Transverse colon (tissue), 4 donors: Measurements from ENCODE around the gene RETREG1.

Experiments
- EP300 ChIP-seq: sonication (generic); formaldehyde crosslinking; IDR thresholded peaks from one replicate; pipeline ENCODE4 v1.6.1; 2017; ENCODE audit warnings: antibody characterized with exemption, low read depth
- POLR2A ChIP-seq: fragments of 450-650 bp; IDR thresholded peaks from one replicate; pipeline ENCODE4 v1.6.1; 2016; ENCODE audit warnings: antibody characterized with exemption, mild to moderate bottlenecking, moderate library complexity
- POLR2AphosphoS5 ChIP-seq, 3 donors: sonication (generic); formaldehyde crosslinking; IDR thresholded peaks; one replicate each; pipeline ENCODE4 v1.6.1; 2016; ENCODE audit warnings: antibody characterized with exemption in 3 of 3
- TF ChIP-seq, protein P1 (sequence below), 5 experiments: fragments of 200-600 bp in 3 of 5; fragments of 450-650 bp in 2 of 5; sonication (generic) in 3 of 5; IDR thresholded peaks; 1 replicate in 2 of 5; 2 replicates in 3 of 5; pipeline ENCODE4 v1.5.1; 2016 to 2017; ENCODE audit warnings: antibody characterized with exemption in 5 of 5, inconsistent platforms in 3 of 5, mild to moderate bottlenecking in 2 of 5, moderate library complexity in 1 of 5

GRCh38 chr5:16547200-16547842, 69.5 kb downstream of the RETREG1 start:
- TF ChIP-seq, protein P1, sequence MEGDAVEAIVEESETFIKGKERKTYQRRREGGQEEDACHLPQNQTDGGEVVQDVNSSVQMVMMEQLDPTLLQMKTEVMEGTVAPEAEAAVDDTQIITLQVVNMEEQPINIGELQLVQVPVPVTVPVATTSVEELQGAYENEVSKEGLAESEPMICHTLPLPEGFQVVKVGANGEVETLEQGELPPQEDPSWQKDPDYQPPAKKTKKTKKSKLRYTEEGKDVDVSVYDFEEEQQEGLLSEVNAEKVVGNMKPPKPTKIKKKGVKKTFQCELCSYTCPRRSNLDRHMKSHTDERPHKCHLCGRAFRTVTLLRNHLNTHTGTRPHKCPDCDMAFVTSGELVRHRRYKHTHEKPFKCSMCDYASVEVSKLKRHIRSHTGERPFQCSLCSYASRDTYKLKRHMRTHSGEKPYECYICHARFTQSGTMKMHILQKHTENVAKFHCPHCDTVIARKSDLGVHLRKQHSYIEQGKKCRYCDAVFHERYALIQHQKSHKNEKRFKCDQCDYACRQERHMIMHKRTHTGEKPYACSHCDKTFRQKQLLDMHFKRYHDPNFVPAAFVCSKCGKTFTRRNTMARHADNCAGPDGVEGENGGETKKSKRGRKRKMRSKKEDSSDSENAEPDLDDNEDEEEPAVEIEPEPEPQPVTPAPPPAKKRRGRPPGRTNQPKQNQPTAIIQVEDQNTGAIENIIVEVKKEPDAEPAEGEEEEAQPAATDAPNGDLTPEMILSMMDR (IDR thresholded peaks at IDR 0.05): no peak
- no peak for TF ChIP-seq EP300
- no peak for TF ChIP-seq POLR2AphosphoS5 (IDR thresholded peaks at IDR 0.05)
- no peak for TF ChIP-seq POLR2A
